Measurements from ENCODE around the gene MEGF8. TPM values are rescaled to one million over a fixed set of nuclear protein-coding genes. Genes with fewer than 3 reads are reported as not detected.

Gene MEGF8
- total and polyA plus RNA-seq, 12 donors = 10.2 to 44.6 (median 40.2) TPM

- Histone ChIP-seq H3K9me3 (no peaks in the 10 kb centered on the region), H3K4me1 (no peaks in the 10 kb centered on the region), H3K4me3 (no peak overlapping the region), H3K27me3 (no peaks in the 10 kb centered on the region), H3K27ac (peak overlapping the region in 1 of 10 donors; percentile 10), H3K36me3 (peaks cover 0 to 61% (median 24%) of the 10 kb centered on the region in 9 donors)
- 79 to 84% methylated on average over 6 of the region's 6 CpGs for WGBS, 2 donors
- peak; percentile 81 to 97 (median 96) for TF ChIP-seq CTCF (IDR thresholded peaks at IDR 0.05)
- intact Hi-C loops (cut with DNase I) = loop anchor here in 6 of 10 donors (1.0 to 10.0 kb wide), 3 partner anchors 49 to 161 kb away; partner anchors contain the start of gene POU2F2 (in 1 of the 6)
- ATAC-seq (peak; percentile 59 to 86 (median 80)), DNase-seq (peak; percentile 86 to 89)
Measured at GRCh38 chr19:42295831-42296525, 29.5 kb upstream of the MEGF8 start.

GRCh38 chr19:42297039-42297438, 28.4 kb upstream of the MEGF8 start:
- intact Hi-C loops (cut with DNase I) = loop anchor here in 4 of 10 donors (5.0 to 10.0 kb wide), 2 partner anchors 50 to 162 kb away; partner anchors contain the start of gene POU2F2 (in 1 of the 4)
- H3K36me3 ChIP-seq = peaks cover 0 to 51% (median 14%) of the 10 kb centered on the region in 9 donors
- ATAC-seq (no peak), DNase-seq (no peak)
- peaks cover 0 to 9% (median 6%) of the 10 kb centered on the region in 9 donors for H3K4me1 ChIP-seq
- H3K9me3 ChIP-seq = no peaks in the 10 kb centered on the region
- 91 to 93% methylated on average over 15 of the region's 15 CpGs for WGBS, 2 donors
- H3K27ac ChIP-seq = no peak overlapping the region
- no peaks in the 10 kb centered on the region for H3K27me3 ChIP-seq
- TF ChIP-seq CTCF (IDR thresholded peaks at IDR 0.05) = no peak
- no peak overlapping the region for H3K4me3 ChIP-seq

DNA sequence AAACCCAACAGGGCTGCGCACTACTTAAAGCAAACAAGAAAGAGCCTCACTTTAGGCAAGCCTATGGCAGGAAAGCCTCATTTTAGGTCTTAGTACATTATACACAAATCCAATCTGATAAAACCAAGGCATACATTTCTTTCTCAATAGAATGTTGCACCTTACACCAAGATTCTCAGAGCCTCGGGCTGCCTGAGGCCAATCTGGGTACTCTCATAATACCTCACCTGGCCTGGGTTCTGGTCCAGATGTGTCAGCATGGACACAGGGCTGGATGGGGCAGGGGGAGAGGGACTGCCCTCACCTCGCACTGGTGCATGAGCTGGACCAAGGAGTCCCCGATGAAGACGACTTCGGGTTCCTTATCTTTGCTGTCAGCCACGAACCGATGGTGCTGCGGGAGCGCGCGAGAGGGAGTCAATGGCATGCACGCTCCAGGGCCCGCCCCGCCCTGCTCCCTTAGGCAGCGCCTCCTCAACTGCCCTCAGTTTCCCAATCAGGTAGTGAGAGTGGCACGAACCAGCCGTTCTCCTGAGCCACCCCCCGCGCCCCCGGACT, 23.7 kb upstream of the MEGF8 start, which contains the start of gene PRR19:
TSS of gene PRR19 (plus strand) at position 487 of the 558 bp plus-strand sequence. CDS start 7,453 bp downstream, outside the sequence.
- H3K4me3 ChIP-seq = peak within 1 kb of the TSS; percentile 40 to 69 (median 60)
- no peaks in the 10 kb centered on the region for H3K27me3 ChIP-seq
- H3K27ac ChIP-seq = peak within 1 kb of the TSS in 6 of 10 donors; percentile 25 to 66 (median 44)
- peaks cover 0 to 18% (median 8%) of the 10 kb centered on the region in 9 donors for H3K4me1 ChIP-seq
- ATAC-seq = peak in 5 of 8 donors; percentile 1 to 33 (median 5)
- 7 to 8% methylated on average over 21 of the region's 21 CpGs for WGBS, 2 donors
- peaks cover 0 to 5% (median 0%) of the 10 kb centered on the region in 9 donors for H3K36me3 ChIP-seq
- intact Hi-C loops (cut with DNase I) = no loop called here
- H3K9me3 ChIP-seq = no peaks in the 10 kb centered on the region
- no peak for TF ChIP-seq CTCF (IDR thresholded peaks at IDR 0.05)
- DNase-seq = no peak

GRCh38 chr19:42303101-42303464, 22.4 kb upstream of the MEGF8 start:
- peak overlapping the region in 5 of 10 donors; percentile 40 to 66 (median 63) for H3K4me3 ChIP-seq
- 65 to 72% methylated on average over 11 of the region's 11 CpGs for WGBS, 2 donors
- DNase-seq (no peak), ATAC-seq (no peak)
- H3K27ac ChIP-seq = no peak overlapping the region
- no peaks in the 10 kb centered on the region for H3K27me3 ChIP-seq
- H3K4me1 ChIP-seq = peaks cover 0 to 18% (median 8%) of the 10 kb centered on the region in 9 donors
- no peak for TF ChIP-seq CTCF (IDR thresholded peaks at IDR 0.05)
- intact Hi-C loops (cut with DNase I) = no loop called here
- no peaks in the 10 kb centered on the region for H3K9me3 ChIP-seq
- no peaks in the 10 kb centered on the region for H3K36me3 ChIP-seq
